Tibial nerve (tissue), 4 donors: ENCODE results near the gene HEXD.

Experiments used
- EP300 ChIP-seq, 2 donors: sonication (generic); formaldehyde crosslinking; IDR thresholded peaks; one replicate each; pipeline ENCODE4 v1.6.1; 2017; ENCODE audit warnings: antibody characterized with exemption in 2 of 2, mild to moderate bottlenecking in 1 of 2
- POLR2A ChIP-seq, 2 donors: fragments of 450-650 bp; IDR thresholded peaks; one replicate each; pipeline ENCODE4 v1.6.1; 2017; ENCODE audit warnings: antibody characterized with exemption in 2 of 2, mild to moderate bottlenecking in 2 of 2, moderate library complexity in 2 of 2
- TF ChIP-seq, protein P1 (sequence below), 5 experiments: fragments of 200-600 bp in 3 of 5; fragments of 450-650 bp in 2 of 5; sonication (generic) in 3 of 5; IDR thresholded peaks; one replicate each; pipeline ENCODE4 v1.5.1; 2016 to 2019; ENCODE audit warnings: antibody characterized with exemption in 5 of 5, mild to moderate bottlenecking in 3 of 5, moderate library complexity in 2 of 5

- TF ChIP-seq, protein P1, sequence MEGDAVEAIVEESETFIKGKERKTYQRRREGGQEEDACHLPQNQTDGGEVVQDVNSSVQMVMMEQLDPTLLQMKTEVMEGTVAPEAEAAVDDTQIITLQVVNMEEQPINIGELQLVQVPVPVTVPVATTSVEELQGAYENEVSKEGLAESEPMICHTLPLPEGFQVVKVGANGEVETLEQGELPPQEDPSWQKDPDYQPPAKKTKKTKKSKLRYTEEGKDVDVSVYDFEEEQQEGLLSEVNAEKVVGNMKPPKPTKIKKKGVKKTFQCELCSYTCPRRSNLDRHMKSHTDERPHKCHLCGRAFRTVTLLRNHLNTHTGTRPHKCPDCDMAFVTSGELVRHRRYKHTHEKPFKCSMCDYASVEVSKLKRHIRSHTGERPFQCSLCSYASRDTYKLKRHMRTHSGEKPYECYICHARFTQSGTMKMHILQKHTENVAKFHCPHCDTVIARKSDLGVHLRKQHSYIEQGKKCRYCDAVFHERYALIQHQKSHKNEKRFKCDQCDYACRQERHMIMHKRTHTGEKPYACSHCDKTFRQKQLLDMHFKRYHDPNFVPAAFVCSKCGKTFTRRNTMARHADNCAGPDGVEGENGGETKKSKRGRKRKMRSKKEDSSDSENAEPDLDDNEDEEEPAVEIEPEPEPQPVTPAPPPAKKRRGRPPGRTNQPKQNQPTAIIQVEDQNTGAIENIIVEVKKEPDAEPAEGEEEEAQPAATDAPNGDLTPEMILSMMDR (IDR thresholded peaks at IDR 0.05), result no peak
- TF ChIP-seq POLR2A (IDR thresholded peaks at IDR 0.05), result no peak
- TF ChIP-seq EP300 (IDR thresholded peaks at IDR 0.05), result peak in 1 of 2 donors; percentile 51
These were observed 45.9 kb downstream of the HEXD start for GRCh38 chr17:82463925-82464566.
